NCI-H345 treated with DMSO at 0.1 percent for 48 hours (cell line): ENCODE results near the gene MYO3A.

Experiments used
- DNase-seq: peaks from one replicate; lab custom pipeline; 2025; ENCODE audit not compliant: unreplicated experiment; lab: John Stamatoyannopoulos, UW

MYO3A gene

DNA sequence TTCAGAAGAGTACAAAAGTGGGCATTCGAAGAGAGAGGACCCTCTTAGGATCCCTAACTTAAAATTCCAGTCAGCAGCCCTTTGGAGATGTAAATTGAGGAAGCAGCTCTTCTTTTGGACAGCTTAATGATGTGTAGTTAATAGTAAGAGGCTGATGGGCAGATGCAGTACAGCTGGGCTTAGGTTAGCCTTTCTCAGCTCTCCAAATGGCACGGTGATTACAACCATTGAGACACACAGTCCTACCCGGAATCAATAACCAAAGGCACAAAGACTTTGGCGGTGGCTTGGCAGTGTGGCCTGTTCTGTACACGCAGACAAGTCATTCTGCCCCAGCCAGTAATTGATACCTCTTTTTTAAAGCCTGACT lies 309.3 kb downstream of the MYO3A start:
- DNase-seq: no peak

DNA sequence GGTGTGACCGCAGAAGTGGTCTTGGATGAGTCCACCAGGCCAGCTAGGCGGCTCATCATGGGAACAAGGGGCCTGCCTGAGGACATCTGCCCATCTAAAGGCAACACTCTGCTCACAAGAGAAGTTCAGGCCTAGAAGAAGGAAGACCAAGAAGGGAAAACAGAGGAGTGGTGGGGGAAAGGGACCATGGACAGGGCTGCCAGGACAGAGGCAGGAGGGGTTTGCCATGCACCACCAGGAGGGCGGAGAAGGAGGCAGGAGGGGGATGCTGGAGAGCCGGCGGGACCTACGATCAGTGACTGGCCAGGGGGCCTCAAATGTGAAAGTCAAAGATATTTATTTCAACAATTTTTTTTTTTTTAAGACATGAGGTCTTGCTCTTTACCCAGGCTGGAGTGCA lies 315.7 kb downstream of the MYO3A start:
- DNase-seq: no peak

- no peak for DNase-seq
Observed at GRCh38 chr10:26251925-26252324, 317.9 kb downstream of the MYO3A start.

DNA sequence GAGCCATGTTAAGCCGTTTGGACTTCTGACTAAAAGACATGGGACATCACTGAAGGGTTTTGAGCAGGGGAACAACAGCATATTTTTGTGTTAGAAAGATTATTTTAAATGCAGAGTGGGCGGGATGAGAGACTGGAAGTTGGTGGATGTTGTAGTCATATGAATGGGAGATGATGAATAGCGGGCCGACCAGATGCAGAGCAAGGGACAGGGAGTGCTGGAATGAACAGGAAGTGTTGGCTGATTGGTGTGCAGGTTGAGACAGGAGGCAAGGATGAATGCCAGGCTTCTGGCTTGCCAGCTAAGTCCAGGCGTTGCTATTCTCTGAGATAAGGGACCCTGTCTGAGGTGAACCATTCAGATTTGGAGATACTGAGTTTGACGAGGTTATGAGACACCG lies 320.6 kb downstream of the MYO3A start:
- DNase-seq: no peak

GRCh38 chr10:26259341-26259740 lies 325.3 kb downstream of the MYO3A start:
- no peak for DNase-seq
